Transverse colon (tissue), 4 donors: ENCODE results near the gene GDI1.

Experiments
- EP300 ChIP-seq: sonication (generic); formaldehyde crosslinking; IDR thresholded peaks from one replicate; pipeline ENCODE4 v1.6.1; 2017; ENCODE audit warnings: antibody characterized with exemption, low read depth
- POLR2A ChIP-seq: fragments of 450-650 bp; IDR thresholded peaks from one replicate; pipeline ENCODE4 v1.6.1; 2016; ENCODE audit warnings: antibody characterized with exemption, mild to moderate bottlenecking, moderate library complexity
- POLR2AphosphoS5 ChIP-seq, 3 donors: sonication (generic); formaldehyde crosslinking; IDR thresholded peaks; one replicate each; pipeline ENCODE4 v1.6.1; 2016; ENCODE audit warnings: antibody characterized with exemption in 3 of 3
- TF ChIP-seq, protein P1 (sequence below), 5 experiments: fragments of 200-600 bp in 3 of 5; fragments of 450-650 bp in 2 of 5; sonication (generic) in 3 of 5; IDR thresholded peaks; 1 replicate in 2 of 5; 2 replicates in 3 of 5; pipeline ENCODE4 v1.5.1; 2016 to 2017; ENCODE audit warnings: antibody characterized with exemption in 5 of 5, inconsistent platforms in 3 of 5, mild to moderate bottlenecking in 2 of 5, moderate library complexity in 1 of 5

GRCh38 chrX:154402622-154403127, 34.3 kb upstream of the GDI1 start:
- TF ChIP-seq POLR2A, result no peak
- TF ChIP-seq, protein P1, sequence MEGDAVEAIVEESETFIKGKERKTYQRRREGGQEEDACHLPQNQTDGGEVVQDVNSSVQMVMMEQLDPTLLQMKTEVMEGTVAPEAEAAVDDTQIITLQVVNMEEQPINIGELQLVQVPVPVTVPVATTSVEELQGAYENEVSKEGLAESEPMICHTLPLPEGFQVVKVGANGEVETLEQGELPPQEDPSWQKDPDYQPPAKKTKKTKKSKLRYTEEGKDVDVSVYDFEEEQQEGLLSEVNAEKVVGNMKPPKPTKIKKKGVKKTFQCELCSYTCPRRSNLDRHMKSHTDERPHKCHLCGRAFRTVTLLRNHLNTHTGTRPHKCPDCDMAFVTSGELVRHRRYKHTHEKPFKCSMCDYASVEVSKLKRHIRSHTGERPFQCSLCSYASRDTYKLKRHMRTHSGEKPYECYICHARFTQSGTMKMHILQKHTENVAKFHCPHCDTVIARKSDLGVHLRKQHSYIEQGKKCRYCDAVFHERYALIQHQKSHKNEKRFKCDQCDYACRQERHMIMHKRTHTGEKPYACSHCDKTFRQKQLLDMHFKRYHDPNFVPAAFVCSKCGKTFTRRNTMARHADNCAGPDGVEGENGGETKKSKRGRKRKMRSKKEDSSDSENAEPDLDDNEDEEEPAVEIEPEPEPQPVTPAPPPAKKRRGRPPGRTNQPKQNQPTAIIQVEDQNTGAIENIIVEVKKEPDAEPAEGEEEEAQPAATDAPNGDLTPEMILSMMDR (IDR thresholded peaks at IDR 0.05), result no peak
- TF ChIP-seq POLR2AphosphoS5 (IDR thresholded peaks at IDR 0.05), result no peak
- TF ChIP-seq EP300, result no peak
